ENCODE data around the gene COL27A1. TPM values are rescaled to one million over a fixed set of nuclear protein-coding genes. Genes with fewer than 3 reads are reported as not detected.

Gene COL27A1
- total RNA-seq, 2 experiments from 2014 or later: 11.4 to 12.2 TPM

GRCh38 chr9:114271556-114272510, 116.5 kb downstream of the COL27A1 start:
- no peak for DNase-seq
- Mint-ChIP-seq H3K36me3 (no peaks in the 10 kb centered on the region), H3K27me3 (no peaks in the 10 kb centered on the region)

GRCh38 chr9:114272739-114273431, 117.5 kb downstream of the COL27A1 start:
- Mint-ChIP-seq H3K9me3 (no peaks in the 10 kb centered on the region), H3K36me3 (no peaks in the 10 kb centered on the region), H3K4me3 (no peak overlapping the region), H3K27ac (no peak overlapping the region), H3K4me1 (no peaks in the 10 kb centered on the region), H3K27me3 (no peaks in the 10 kb centered on the region)
- DNase-seq: no peak

More at GRCh38 chr9:114271556-114272510, 116.5 kb downstream of the COL27A1 start:
- no peaks in the 10 kb centered on the region for H3K4me1 Mint-ChIP-seq
- no peak overlapping the region for H3K4me3 Mint-ChIP-seq
- no peak overlapping the region for H3K27ac Mint-ChIP-seq
- H3K9me3 Mint-ChIP-seq: no peaks in the 10 kb centered on the region

GRCh38 chr9:114273461-114273881, 118.1 kb downstream of the COL27A1 start:
- no peaks in the 10 kb centered on the region for H3K4me1 Mint-ChIP-seq
- H3K27me3 Mint-ChIP-seq: no peaks in the 10 kb centered on the region
- H3K4me3 Mint-ChIP-seq: no peak overlapping the region
- DNase-seq: no peak
- H3K9me3 Mint-ChIP-seq: no peaks in the 10 kb centered on the region
- H3K27ac Mint-ChIP-seq: no peak overlapping the region
- H3K36me3 Mint-ChIP-seq: no peaks in the 10 kb centered on the region

- no peak for DNase-seq
- Mint-ChIP-seq H3K27me3 (no peaks in the 10 kb centered on the region), H3K9me3 (no peaks in the 10 kb centered on the region), H3K4me3 (no peak overlapping the region), H3K27ac (no peak overlapping the region), H3K36me3 (no peaks in the 10 kb centered on the region), H3K4me1 (no peaks in the 10 kb centered on the region)
Observed at GRCh38 chr9:114274217-114274616, 118.9 kb downstream of the COL27A1 start.

GRCh38 chr9:114275246-114276004, 120.1 kb downstream of the COL27A1 start:
- DNase-seq: no peak
- Mint-ChIP-seq H3K27ac (no peak overlapping the region), H3K9me3 (no peaks in the 10 kb centered on the region), H3K4me1 (no peaks in the 10 kb centered on the region), H3K36me3 (no peaks in the 10 kb centered on the region), H3K4me3 (no peak overlapping the region), H3K27me3 (no peaks in the 10 kb centered on the region)

GRCh38 chr9:114276908-114277821, 121.8 kb downstream of the COL27A1 start:
- no peak overlapping the region for H3K27ac Mint-ChIP-seq
- no peaks in the 10 kb centered on the region for H3K27me3 Mint-ChIP-seq
- H3K4me3 Mint-ChIP-seq: no peak overlapping the region
- no peaks in the 10 kb centered on the region for H3K4me1 Mint-ChIP-seq
- no peaks in the 10 kb centered on the region for H3K36me3 Mint-ChIP-seq
- H3K9me3 Mint-ChIP-seq: no peaks in the 10 kb centered on the region
- DNase-seq: no peak

GRCh38 chr9:114278356-114278755, 123.0 kb downstream of the COL27A1 start:
- Mint-ChIP-seq H3K4me3 (no peak overlapping the region), H3K4me1 (peaks cover 2% of the 10 kb centered on the region), H3K27me3 (no peaks in the 10 kb centered on the region), H3K9me3 (no peaks in the 10 kb centered on the region), H3K27ac (no peak overlapping the region), H3K36me3 (no peaks in the 10 kb centered on the region)
- no peak for DNase-seq

GRCh38 chr9:114278881-114279570, 123.7 kb downstream of the COL27A1 start:
- Mint-ChIP-seq H3K9me3 (no peaks in the 10 kb centered on the region), H3K36me3 (no peaks in the 10 kb centered on the region), H3K4me1 (peaks cover 2% of the 10 kb centered on the region), H3K27ac (no peak overlapping the region), H3K27me3 (no peaks in the 10 kb centered on the region), H3K4me3 (no peak overlapping the region)
- no peak for DNase-seq

- no peak overlapping the region for H3K4me3 Mint-ChIP-seq
- no peaks in the 10 kb centered on the region for H3K36me3 Mint-ChIP-seq
- no peaks in the 10 kb centered on the region for H3K9me3 Mint-ChIP-seq
- no peak for DNase-seq
- H3K27ac Mint-ChIP-seq: no peak overlapping the region
- H3K27me3 Mint-ChIP-seq: no peaks in the 10 kb centered on the region
- peaks cover 2% of the 10 kb centered on the region for H3K4me1 Mint-ChIP-seq
Observed at GRCh38 chr9:114279693-114280092, 124.4 kb downstream of the COL27A1 start.

- Mint-ChIP-seq H3K9me3 (no peaks in the 10 kb centered on the region), H3K27me3 (no peaks in the 10 kb centered on the region), H3K27ac (no peak overlapping the region), H3K36me3 (no peaks in the 10 kb centered on the region), H3K4me1 (peaks cover 2% of the 10 kb centered on the region), H3K4me3 (no peak overlapping the region)
- DNase-seq: no peak
Observed at GRCh38 chr9:114280636-114281472, 125.5 kb downstream of the COL27A1 start.

GRCh38 chr9:114281473-114282103, 126.3 kb downstream of the COL27A1 start:
- no peaks in the 10 kb centered on the region for H3K27me3 Mint-ChIP-seq
- DNase-seq: no peak
- no peaks in the 10 kb centered on the region for H3K36me3 Mint-ChIP-seq
- no peaks in the 10 kb centered on the region for H3K9me3 Mint-ChIP-seq
- H3K4me3 Mint-ChIP-seq: no peak overlapping the region
- no peak overlapping the region for H3K27ac Mint-ChIP-seq
- peaks cover 2% of the 10 kb centered on the region for H3K4me1 Mint-ChIP-seq

GRCh38 chr9:114282104-114282485, 126.8 kb downstream of the COL27A1 start:
- no peaks in the 10 kb centered on the region for H3K27me3 Mint-ChIP-seq
- no peaks in the 10 kb centered on the region for H3K9me3 Mint-ChIP-seq
- no peak overlapping the region for H3K27ac Mint-ChIP-seq
- no peak for DNase-seq
- H3K4me3 Mint-ChIP-seq: no peak overlapping the region
- peaks cover 2% of the 10 kb centered on the region for H3K4me1 Mint-ChIP-seq
- no peaks in the 10 kb centered on the region for H3K36me3 Mint-ChIP-seq

- Mint-ChIP-seq H3K27me3 (no peaks in the 10 kb centered on the region), H3K27ac (no peak overlapping the region), H3K36me3 (no peaks in the 10 kb centered on the region), H3K4me1 (peaks cover 2% of the 10 kb centered on the region), H3K9me3 (no peaks in the 10 kb centered on the region), H3K4me3 (no peak overlapping the region)
- no peak for DNase-seq
Observed at GRCh38 chr9:114282507-114282906, 127.2 kb downstream of the COL27A1 start.
